ENCODE measurements around the gene LKAAEAR1. TPM values are rescaled to one million over a fixed set of nuclear protein-coding genes. Genes with fewer than 3 reads are reported as not detected.
A peak's percentile ranks its signal among the peaks of the same experiment; 100 is the strongest.

Gene LKAAEAR1
- total and polyA plus RNA-seq, 2 experiments from 2014 or later, result 1.2 TPM; not detected in 1

DNA sequence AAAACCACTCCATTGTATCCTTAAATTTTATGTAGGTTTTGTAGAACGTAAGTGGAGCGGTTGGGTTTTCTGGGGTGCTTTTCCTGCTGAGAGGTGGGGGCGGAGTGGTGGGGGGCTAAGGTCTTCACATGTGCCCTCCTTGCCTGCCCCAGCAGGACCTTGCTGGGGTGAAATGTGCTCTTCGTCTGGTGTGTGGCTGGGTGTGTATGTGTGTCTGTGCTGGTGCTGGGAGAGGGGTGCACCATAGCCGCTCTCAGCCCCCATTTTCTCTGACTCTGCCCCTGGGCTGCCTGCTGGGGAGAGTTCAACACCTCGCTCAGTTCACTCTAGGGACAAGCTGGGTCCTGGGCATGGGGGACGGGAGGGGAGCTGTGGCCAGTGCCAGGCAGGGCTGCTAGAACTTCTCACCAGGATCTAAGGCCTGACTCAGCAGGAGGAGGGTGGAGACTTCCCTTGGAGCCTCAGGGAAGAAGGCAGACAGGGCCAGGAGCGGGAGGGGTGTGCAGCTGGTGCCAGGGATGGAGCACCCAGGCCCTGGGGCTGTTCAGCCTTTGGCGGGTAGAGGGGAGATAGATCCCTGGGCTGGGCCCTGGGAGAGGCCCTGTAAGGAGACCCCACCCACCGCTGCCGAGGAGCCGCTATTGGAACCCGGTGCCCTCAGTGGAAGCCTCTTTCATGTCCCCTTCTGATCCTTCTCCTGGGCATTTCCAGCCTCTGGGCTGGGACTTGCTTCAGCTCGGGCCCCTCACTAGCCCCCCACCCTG, 39.5 kb downstream of the LKAAEAR1 start:
- no peak overlapping the region for H2AFZ ChIP-seq
- peaks cover 18% of the 10 kb centered on the region for H3K4me1 ChIP-seq (ENCODE audit: insufficient read depth)
- H3K79me2 ChIP-seq, result no peaks in the 10 kb centered on the region
- no peak overlapping the region for H3K4me3 ChIP-seq
- H4K20me1 ChIP-seq (ENCODE audit: insufficient read depth, poor library complexity, severe bottlenecking), result no peaks in the 10 kb centered on the region
- peaks cover 60% of the 10 kb centered on the region for H3K27me3 ChIP-seq
- H3K4me2 ChIP-seq, result no peak overlapping the region
- peak; percentile 56 for DNase-seq (ENCODE audit: low spot score)
- H3K9me3 ChIP-seq (ENCODE audit: low read depth), result no peaks in the 10 kb centered on the region
- TF ChIP-seq EZH2phosphoT487 (IDR thresholded peaks at IDR 0.05; ENCODE audit: low read depth, severe bottlenecking, unreplicated experiment) (no peak), EZH2 (IDR thresholded peaks at IDR 0.05; ENCODE audit: borderline replicate concordance) (no peak)
- TF ChIP-seq, protein P1, sequence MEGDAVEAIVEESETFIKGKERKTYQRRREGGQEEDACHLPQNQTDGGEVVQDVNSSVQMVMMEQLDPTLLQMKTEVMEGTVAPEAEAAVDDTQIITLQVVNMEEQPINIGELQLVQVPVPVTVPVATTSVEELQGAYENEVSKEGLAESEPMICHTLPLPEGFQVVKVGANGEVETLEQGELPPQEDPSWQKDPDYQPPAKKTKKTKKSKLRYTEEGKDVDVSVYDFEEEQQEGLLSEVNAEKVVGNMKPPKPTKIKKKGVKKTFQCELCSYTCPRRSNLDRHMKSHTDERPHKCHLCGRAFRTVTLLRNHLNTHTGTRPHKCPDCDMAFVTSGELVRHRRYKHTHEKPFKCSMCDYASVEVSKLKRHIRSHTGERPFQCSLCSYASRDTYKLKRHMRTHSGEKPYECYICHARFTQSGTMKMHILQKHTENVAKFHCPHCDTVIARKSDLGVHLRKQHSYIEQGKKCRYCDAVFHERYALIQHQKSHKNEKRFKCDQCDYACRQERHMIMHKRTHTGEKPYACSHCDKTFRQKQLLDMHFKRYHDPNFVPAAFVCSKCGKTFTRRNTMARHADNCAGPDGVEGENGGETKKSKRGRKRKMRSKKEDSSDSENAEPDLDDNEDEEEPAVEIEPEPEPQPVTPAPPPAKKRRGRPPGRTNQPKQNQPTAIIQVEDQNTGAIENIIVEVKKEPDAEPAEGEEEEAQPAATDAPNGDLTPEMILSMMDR (IDR thresholded peaks at IDR 0.05; ENCODE audit: poor library complexity), result no peak
- no peaks in the 10 kb centered on the region for H3K9me2 ChIP-seq (replicated peaks; ENCODE audit: insufficient read depth)
- 81% methylated on average over 14 of the region's 14 CpGs for WGBS (ENCODE audit: low lambda C conversion rate, missing lambda C conversion rate)
- H3K27ac ChIP-seq, result no peak overlapping the region
- no peaks in the 10 kb centered on the region for H3K36me3 ChIP-seq (replicated peaks; ENCODE audit: insufficient read depth, low read depth)

DNA sequence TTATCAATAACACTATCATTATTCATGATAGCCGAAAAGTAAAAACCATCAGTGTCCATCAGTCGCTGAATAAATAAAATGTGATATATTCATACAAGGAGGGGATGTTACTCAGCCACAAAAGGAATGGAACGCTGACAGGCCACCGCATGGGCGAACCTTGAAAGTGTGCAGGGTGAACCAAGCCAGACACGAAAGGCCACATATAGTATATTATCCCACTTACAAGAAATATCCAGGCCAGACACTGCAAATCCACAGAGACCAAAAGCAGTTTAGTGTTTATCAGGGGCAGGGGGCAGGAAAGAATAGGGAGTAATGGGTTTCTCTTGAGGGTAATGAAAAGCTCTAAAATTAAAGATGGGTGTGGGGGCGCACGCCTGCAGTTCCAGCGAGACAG, 40.4 kb downstream of the LKAAEAR1 start:
- 93% methylated on average over 9 of the region's 9 CpGs for WGBS (ENCODE audit: low lambda C conversion rate, missing lambda C conversion rate)
- H3K27ac ChIP-seq, result no peak overlapping the region
- peaks cover 63% of the 10 kb centered on the region for H3K27me3 ChIP-seq
- H3K4me3 ChIP-seq, result no peak overlapping the region
- no peaks in the 10 kb centered on the region for H3K36me3 ChIP-seq (replicated peaks; ENCODE audit: insufficient read depth, low read depth)
- H4K20me1 ChIP-seq (ENCODE audit: insufficient read depth, poor library complexity, severe bottlenecking), result no peaks in the 10 kb centered on the region
- no peaks in the 10 kb centered on the region for H3K9me2 ChIP-seq (replicated peaks; ENCODE audit: insufficient read depth)
- DNase-seq (ENCODE audit: low spot score), result no peak
- TF ChIP-seq, protein P1 (IDR thresholded peaks at IDR 0.05; ENCODE audit: poor library complexity), result no peak
- TF ChIP-seq EZH2 (IDR thresholded peaks at IDR 0.05; ENCODE audit: borderline replicate concordance), result no peak
- no peak for TF ChIP-seq EZH2phosphoT487 (IDR thresholded peaks at IDR 0.05; ENCODE audit: low read depth, severe bottlenecking, unreplicated experiment)
- H3K9me3 ChIP-seq (ENCODE audit: low read depth), result no peaks in the 10 kb centered on the region
- H3K4me2 ChIP-seq, result no peak overlapping the region
- no peaks in the 10 kb centered on the region for H3K79me2 ChIP-seq
- peaks cover 25% of the 10 kb centered on the region for H3K4me1 ChIP-seq (ENCODE audit: insufficient read depth)
- no peak overlapping the region for H2AFZ ChIP-seq

DNA sequence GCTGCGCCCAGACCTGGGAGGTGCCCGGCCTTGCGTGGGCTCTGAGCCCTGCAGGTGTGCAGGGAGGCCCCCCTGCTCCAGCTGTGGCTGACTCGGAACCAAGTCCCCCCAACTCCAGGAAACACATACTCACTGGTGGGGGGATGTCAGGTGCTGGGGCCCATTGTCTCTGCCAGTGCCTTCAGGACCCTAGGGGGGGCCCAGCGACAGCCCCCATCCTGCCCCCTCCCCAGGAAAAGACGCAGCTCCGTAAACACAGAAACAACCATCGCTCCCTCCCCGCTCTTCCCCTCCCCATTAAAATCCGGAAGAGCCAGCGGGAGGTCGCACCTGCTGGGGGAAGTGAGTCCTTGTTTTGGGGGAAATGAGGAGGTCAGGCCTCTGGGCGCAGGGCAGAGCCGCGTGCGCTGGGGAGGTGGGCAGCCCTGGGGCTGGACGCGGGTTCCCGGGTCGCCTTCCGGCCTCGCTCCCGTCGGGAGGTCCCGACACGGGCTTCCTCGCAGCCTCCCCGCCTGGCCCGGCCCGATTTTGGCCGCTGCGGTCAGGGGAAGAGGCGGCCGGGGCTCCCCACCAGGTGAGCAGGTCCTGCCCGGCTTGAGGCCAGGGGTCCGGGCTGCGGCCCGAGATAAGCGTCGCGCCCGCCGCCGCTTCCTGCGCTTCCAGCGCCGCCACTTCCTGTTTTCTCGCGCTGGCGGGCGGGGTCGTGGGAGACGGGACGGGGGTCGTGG, 42.0 kb downstream of the LKAAEAR1 start:
- peak overlapping the region; percentile 89 for H2AFZ ChIP-seq
- H3K79me2 ChIP-seq, result no peaks in the 10 kb centered on the region
- no peak overlapping the region for H3K27ac ChIP-seq
- peaks cover 31% of the 10 kb centered on the region for H3K4me1 ChIP-seq (ENCODE audit: insufficient read depth)
- H3K9me3 ChIP-seq (ENCODE audit: low read depth), result no peaks in the 10 kb centered on the region
- peaks cover 53% of the 10 kb centered on the region for H3K27me3 ChIP-seq
- H3K36me3 ChIP-seq (replicated peaks; ENCODE audit: insufficient read depth, low read depth), result no peaks in the 10 kb centered on the region
- no peaks in the 10 kb centered on the region for H4K20me1 ChIP-seq (ENCODE audit: insufficient read depth, poor library complexity, severe bottlenecking)
- H3K4me3 ChIP-seq, result peak overlapping the region; percentile 33
- TF ChIP-seq EZH2 (IDR thresholded peaks at IDR 0.05; ENCODE audit: borderline replicate concordance) (peak; percentile 92), EZH2phosphoT487 (IDR thresholded peaks at IDR 0.05; ENCODE audit: low read depth, severe bottlenecking, unreplicated experiment) (peak; percentile 89)
- TF ChIP-seq, protein P1 (IDR thresholded peaks at IDR 0.05; ENCODE audit: poor library complexity), result no peak
- peak overlapping the region; percentile 96 for H3K4me2 ChIP-seq
- no peaks in the 10 kb centered on the region for H3K9me2 ChIP-seq (replicated peaks; ENCODE audit: insufficient read depth)
- WGBS (ENCODE audit: low lambda C conversion rate, missing lambda C conversion rate), result 13% methylated on average over 26 of the region's 55 CpGs
- no peak for DNase-seq (ENCODE audit: low spot score)

Measured in hepatocyte (in vitro differentiated cells).